A549 (cell line): ENCODE data around the gene RASD2.

Experiments
- CTCF ChIP-seq: fragments of >200 bp; sonication (Bioruptor Twin); formaldehyde crosslinking; IDR thresholded peaks from 3 replicates; pipeline ENCODE4 v1.5.1; 2016
- HMGXB4 ChIP-seq: fragments of 250-450 bp; sonication (Bioruptor Pico); IDR thresholded peaks from 2 replicates; pipeline ENCODE4 v1.5.0; 2021; ENCODE audit warnings: mild to moderate bottlenecking, moderate library complexity, borderline replicate concordance
- KDM1A ChIP-seq: fragments of 200-600 bp; sonication (generic); IDR thresholded peaks from 2 replicates; pipeline ENCODE4 v1.6.1; 2016; ENCODE audit warnings: low read depth, mild to moderate bottlenecking
- MAFK ChIP-seq: fragments of 450-650 bp; IDR thresholded peaks from 2 replicates; pipeline ENCODE4 v1.6.1; 2014; ENCODE audit not compliant: partially characterized antibody
- MAX ChIP-seq: IDR thresholded peaks from 2 replicates; pipeline ENCODE4 v1.6.1; 2012
- MYC ChIP-seq: IDR thresholded peaks from 2 replicates; pipeline ENCODE4 v1.6.1; 2012; ENCODE audit warnings: mild to moderate bottlenecking, inconsistent platforms, low read length, improper control_type of control experiment, borderline replicate concordance
- POLR2A ChIP-seq: IDR thresholded peaks from 2 replicates; pipeline ENCODE4 v1.6.1; 2012; ENCODE audit warnings: mild to moderate bottlenecking, low read length
- RAD21 ChIP-seq, 2 experiments: fragments of >200 bp in 1 of 2; sonication (Bioruptor Twin) in 1 of 2; formaldehyde crosslinking in 1 of 2; IDR thresholded peaks in 1 of 2; conservative IDR thresholded peaks in 1 of 2; 2 replicates in 1 of 2; 3 replicates in 1 of 2; pipeline ENCODE4 v1.6.1; 2012 to 2018; ENCODE audit warnings: inconsistent platforms in 1 of 2
- REST ChIP-seq: fragments of 200-600 bp; sonication (generic); IDR thresholded peaks from 2 replicates; pipeline ENCODE4 v1.6.1; 2016; ENCODE audit warnings: antibody characterized with exemption, mild to moderate bottlenecking, moderate library complexity
- TP53 ChIP-seq: fragments of 250-450 bp; sonication (Bioruptor Pico); IDR thresholded peaks from 2 replicates; pipeline ENCODE4 v1.5.0; 2021; ENCODE audit warnings: mild to moderate bottlenecking, moderate library complexity
- USF2 ChIP-seq: fragments of 450-650 bp; IDR thresholded peaks from 2 replicates; pipeline ENCODE4 v1.6.1; 2014; ENCODE audit warnings: antibody characterized with exemption
- ZSCAN20 ChIP-seq: fragments of 250-450 bp; sonication (Bioruptor Pico); IDR thresholded peaks from 2 replicates; pipeline ENCODE4 v1.8.0; 2022; ENCODE audit warnings: mild to moderate bottlenecking, moderate library complexity

- no peak for TF ChIP-seq MYC
- no peak for TF ChIP-seq CTCF
- TF ChIP-seq MAX, result no peak
- no peak for TF ChIP-seq TP53 (CRISPR knock-in tag)
- no peak for TF ChIP-seq POLR2A
- TF ChIP-seq KDM1A, result no peak
- no peak for TF ChIP-seq RAD21 (conservative IDR thresholded peaks at IDR 0.05 in 1 of 2, IDR thresholded peaks at IDR 0.05 in 1 of 2)
- TF ChIP-seq MAFK, result no peak
- TF ChIP-seq USF2, result no peak
- no peak for TF ChIP-seq ZSCAN20 (CRISPR knock-in tag)
- TF ChIP-seq REST, result no peak
- TF ChIP-seq HMGXB4 (CRISPR knock-in tag), result no peak
Observed at GRCh38 chr22:35558031-35558430, 17.4 kb downstream of the RASD2 start.
